NCI-H345 treated with DMSO at 0.1 percent for 48 hours (cell line): ENCODE results near the gene MOB2.
A peak's percentile ranks its signal among the peaks of the same experiment; 100 is the strongest.
"Not testable (repeated sequence)": the region's sequence is repeated elsewhere in the genome, so short reads cannot be mapped to it uniquely, and the experiment has no call there.

Source experiments
- DNase-seq: peaks from one replicate; lab custom pipeline; 2025; ENCODE audit not compliant: unreplicated experiment; lab: John Stamatoyannopoulos, UW

Gene MOB2

GRCh38 chr11:1518301-1518700 lies 31.7 kb upstream of the MOB2 start:
- DNase-seq = no peak

DNA sequence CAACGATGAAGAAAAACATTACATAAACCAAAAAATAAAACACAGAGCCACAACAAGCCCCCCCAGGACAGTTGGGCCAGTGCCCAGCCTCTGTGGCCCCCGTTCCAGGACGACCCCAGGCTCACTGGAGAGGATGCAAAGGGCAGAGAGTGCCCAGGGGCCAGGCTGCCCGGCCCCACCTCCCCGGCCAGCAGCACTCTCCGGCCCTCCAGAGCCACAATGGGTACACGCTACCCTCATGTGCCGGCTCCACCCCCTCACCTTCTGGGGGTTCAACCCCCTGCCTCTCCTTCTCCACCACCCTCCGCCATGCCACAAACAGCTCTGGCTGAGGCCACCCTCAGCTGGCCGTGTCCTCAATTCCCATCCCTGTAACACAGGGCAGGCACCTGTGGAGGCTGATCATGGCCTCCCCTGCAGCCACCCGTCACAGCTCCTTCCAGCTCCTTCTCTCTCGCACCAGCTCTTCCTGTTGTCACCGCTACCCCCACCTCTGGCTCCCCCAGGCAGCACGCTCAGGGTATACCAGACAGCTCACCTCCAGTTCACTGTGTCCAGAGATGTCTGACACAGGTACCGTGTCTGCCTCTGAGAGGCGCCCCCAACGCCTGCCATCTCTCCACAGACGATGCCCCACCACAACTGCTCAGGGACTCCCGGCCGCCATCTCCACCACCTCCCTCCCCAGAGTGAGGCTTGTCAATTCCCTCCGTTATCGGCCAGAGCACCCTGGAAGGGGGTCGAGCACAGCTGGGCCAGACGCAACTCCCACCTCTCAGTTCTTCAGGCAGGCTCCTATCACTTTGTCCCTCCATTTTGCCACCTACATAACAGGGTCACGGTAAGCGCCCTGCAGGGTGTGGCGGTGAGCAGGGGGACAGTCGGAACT lies 30.8 kb upstream of the MOB2 start:
- no peak for DNase-seq

- no peak for DNase-seq
Measured at GRCh38 chr11:1516273-1517067, 29.9 kb upstream of the MOB2 start.

DNA sequence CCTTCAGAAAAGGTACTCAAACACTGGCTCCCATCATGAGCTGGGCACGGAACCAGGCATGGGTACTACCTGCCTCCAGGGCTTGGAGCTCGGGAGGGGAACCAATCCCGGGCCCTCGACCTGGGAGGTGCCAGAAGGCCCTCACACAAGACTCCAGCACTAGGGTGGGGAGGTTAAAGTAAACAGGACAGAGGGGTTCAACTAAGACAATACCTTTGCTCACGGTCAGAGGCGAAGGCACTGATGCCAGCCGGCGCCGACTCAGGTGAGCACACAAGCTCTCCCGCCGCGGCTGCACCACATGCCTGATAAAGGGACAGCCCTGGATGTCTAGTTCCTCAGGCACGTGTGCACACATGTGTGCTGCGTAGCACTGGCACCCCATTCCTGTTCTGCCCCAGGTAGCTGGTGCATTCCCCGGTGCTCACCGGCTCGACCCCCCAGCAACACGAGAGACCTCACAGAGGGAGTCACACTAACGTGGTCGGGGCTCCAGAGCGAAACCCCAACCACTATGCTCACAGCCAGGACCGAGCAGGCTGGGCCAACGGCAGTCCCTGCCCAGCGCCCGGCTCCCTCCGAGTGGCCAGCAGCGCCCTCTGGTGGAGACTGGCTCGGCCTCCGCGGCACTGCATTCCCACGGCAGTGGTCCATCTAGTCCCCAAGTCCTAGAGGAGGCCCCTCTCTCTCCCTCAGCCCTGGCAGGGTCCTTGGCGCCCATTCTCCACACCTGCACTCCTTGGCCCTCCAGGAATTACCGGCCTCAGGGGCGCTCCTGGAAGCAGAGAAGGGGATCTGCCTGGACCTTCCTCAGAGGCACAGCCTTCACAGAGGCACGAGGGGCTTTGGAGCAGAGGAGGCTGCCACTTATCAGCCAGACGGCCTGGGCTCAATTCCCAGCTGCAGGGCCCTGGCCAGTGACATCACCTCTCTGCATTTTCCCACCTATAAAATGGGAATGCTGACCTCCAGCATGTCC lies 28.8 kb upstream of the MOB2 start:
- peak; percentile 4 for DNase-seq

GRCh38 chr11:1514336-1515061 lies 27.9 kb upstream of the MOB2 start:
- DNase-seq = no peak

DNA sequence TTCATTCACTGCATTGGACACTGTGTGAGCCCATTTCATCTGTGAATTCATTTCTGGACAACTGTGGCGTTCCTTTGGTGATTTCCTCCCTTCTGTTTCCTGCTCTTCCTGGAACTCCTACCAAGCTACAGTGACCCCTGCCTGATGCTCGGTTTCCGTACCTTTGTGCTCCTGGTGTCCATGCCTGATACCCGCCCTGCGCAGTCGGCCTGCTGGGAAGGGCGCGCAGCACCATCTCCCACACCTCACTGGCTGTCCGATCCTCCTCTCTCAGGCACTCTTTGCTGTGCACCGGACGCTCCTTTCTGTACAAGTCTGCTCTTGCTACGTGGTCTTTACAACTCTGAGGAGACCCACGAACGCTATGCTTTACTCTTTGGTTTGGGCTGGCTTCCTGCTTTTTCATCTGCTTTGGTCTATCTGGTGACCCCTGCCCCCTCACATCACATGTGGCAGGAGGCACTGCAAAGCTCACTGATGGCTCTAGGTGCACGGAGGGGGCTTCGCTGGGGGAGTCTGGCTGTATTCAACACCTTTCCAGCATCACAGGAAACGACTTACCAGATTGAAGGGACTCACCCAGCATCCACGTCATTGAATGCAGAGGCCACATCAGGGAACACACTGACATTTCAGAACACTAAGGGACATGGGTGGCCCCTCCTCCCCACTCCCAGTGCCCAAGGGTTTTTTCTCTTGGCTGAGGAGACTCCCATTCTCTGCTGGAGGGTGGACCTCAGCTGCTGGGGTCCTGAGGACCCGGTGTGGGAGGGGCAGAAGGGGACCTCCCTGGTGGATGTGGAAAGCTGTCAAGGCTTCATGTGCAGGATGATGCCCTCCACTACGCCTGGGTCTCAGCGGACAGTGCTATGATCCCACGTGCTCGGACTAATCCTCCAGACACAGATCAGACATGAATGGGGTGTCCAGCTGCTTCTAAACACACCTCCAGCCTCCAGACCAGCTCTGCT lies 27.0 kb upstream of the MOB2 start:
- no peak for DNase-seq

DNA sequence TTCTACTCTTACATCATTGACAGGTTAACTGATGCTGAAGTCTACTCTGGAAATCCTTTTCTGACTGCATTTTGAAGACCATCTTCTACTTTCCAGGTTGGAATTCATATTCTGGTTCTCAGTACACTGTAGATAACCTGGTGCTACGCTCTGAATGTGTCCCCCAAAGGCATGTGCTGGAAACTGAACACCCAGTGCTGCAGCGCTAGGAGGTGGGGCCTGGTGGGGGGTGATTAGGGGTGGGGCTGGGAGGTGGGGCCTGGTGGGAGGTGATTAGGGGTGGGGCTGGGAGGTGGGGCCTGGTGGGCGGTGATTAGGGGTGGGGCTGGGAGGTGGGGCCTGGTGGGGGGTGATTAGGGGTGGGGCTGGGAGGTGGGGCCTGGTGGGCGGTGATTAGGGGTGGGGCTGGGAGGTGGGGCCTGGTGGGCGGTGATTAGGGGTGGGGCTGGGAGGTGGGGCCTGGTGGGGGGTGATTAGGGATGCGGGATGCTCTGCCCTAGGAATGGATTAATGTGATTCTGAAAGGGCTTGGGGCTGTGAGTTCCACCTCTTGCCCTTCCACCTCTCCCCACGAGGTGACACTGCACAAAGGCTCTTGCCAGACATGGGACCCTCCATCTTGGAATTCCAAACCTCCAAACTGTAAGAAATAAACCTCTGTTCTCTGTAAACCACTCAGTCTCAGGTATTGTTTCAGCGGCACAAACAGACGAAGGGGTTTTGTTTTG lies 26.1 kb upstream of the MOB2 start:
- not testable (repeated sequence) for DNase-seq

DNA sequence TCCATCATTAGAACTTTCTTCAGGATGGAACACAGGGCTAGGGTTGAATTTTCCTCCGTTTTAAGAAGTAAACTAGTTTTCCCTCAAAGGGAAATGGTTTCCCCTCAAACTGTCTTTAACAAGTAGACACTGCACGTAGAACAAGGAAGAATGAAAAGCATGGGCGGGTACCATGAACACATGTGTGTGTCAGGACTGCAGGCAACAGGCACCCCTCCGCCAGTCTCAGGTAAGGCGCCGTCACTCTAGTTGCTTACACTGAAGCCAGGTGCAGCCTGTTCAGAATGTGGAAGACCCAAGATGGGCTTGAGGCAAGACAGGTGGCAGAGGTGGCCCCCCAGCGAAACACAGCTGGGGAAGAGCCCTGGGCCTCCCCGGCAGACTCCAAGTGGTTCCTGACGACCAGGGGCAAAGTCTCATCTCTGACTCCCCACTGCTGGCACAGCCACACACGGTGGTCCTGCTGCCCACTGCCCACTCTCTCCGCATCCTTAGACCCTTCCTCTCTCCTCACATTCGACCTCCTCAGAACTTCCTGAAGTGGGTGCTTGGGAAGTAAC lies 25.4 kb upstream of the MOB2 start:
- DNase-seq = no peak

- DNase-seq = no peak
Measured at GRCh38 chr11:1510928-1511327, 24.3 kb upstream of the MOB2 start.

GRCh38 chr11:1510351-1510750 lies 23.8 kb upstream of the MOB2 start:
- not testable (repeated sequence) for DNase-seq

DNA sequence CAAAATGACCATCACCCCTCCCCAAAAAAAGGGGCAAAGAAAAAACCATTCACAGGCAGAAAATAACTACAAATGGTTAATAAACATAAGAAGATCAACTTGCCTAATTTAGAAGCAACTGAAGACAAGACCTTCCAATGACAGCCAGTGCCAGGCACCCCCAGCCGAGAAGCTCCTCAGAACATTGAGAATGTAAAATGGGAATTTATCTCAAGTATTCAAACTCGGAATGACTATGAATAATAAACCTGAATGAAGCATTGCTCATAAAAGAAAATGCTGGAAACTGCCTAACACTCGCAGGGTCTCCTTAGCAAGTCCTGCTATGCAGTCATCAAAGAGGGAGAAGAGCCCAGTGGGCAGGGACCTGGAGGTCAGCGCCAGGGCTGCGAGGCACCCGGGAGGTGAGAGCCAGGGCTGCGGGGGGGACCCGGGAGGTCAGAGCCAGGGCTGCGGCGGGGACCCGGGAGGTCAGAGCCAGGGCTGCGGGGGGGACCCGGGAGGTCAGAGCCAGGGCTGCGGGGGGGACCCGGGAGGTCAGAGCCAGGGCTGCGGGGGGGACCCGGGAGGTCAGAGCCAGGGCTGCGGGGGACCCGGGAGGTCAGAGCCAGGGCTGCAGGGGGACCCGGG lies 23.2 kb upstream of the MOB2 start:
- no peak for DNase-seq

- DNase-seq = no peak
Measured at GRCh38 chr11:1508986-1509385, 22.4 kb upstream of the MOB2 start.

DNA sequence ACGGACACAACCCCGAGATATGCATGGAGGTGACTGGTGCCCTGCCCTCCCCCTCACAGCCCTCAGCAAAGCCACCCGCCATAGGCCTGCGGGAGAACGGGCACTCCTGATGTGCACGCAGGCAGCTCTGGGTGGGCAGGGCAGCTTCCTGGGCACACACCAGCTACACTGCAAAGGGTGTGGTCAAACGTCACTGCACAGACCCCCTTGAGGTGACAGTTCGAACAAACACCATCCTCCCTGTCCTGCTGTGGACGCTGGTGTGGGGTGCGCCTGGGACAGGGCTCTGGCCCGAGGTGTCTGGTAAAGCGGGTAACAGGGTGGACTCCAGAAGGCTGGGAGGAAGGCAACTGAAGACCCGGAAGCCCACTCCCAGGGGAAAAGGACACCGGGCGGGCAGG lies 21.9 kb upstream of the MOB2 start:
- DNase-seq = no peak

- DNase-seq = no peak
Measured at GRCh38 chr11:1507381-1508140, 21.0 kb upstream of the MOB2 start.

DNA sequence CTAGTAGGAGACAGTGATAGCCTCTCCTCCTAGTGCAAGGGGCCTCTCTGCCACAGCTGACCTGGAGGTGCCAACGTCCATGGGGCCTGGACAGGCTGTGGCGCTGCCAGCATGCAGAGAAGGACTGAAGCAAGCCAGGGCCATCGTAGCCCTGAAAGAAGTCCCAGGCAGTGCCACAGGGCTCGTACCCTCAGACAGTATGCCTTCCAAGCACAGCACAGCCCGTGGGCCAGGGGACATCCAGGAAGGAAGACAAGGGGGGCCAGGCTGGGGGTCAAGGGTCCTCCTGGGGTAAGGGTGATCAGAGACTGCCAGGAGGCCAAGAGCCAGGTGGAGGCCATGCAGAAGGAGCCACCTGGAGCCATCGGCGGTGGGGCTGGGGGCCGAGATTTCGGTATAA lies 20.4 kb upstream of the MOB2 start:
- no peak for DNase-seq

- DNase-seq = no peak
Measured at GRCh38 chr11:1505480-1505879, 18.9 kb upstream of the MOB2 start.
